Activated naive CD4-positive, alpha-beta T cell treated with anti-CD3 and anti-CD28 coated beads for 36 hours (primary cell): ENCODE data around the gene FAM20C. TPM values are rescaled to one million over a fixed set of nuclear protein-coding genes. Genes with fewer than 3 reads are reported as not detected.

Source experiments
- CTCF ChIA-PET: fragments of 350-600 bp; sonication (Branson Sonifier 250); formaldehyde crosslinking; loops from one replicate; lab custom pipeline; 2021; ENCODE audit warnings: antibody characterized with exemption; lab: Charles Lee
- DNase-seq: peaks from one replicate; pipeline ENCODE4 v3.0.0-alpha.2; 2020
- H3K27ac Mint-ChIP-seq: one replicate; pipeline ENCODE4 v1.8.0; 2021; ENCODE audit warnings: mild to moderate bottlenecking, mixed read lengths
- H3K27me3 Mint-ChIP-seq: one replicate; pipeline ENCODE4 v1.8.0; 2021; ENCODE audit warnings: low read depth, mixed read lengths
- H3K36me3 Mint-ChIP-seq: one replicate; pipeline ENCODE4 v1.8.0; 2021; ENCODE audit warnings: low read depth, mixed read lengths
- H3K4me1 Mint-ChIP-seq: one replicate; pipeline ENCODE4 v1.8.0; 2021; ENCODE audit warnings: low read depth, mixed read lengths
- H3K4me3 Mint-ChIP-seq: one replicate; pipeline ENCODE4 v1.8.0; 2021; ENCODE audit warnings: mild to moderate bottlenecking, moderate library complexity, mixed read lengths
- H3K9me3 Mint-ChIP-seq: one replicate; pipeline ENCODE4 v1.8.0; 2021; ENCODE audit warnings: mixed read lengths
- intact Hi-C: fragments of 100-400 bp; cut with micrococcal nuclease; formaldehyde crosslinking; loops from one replicate; pipeline ENCODE4 v1.15.1; 2023
- total RNA-seq, 2 experiments: library from RNA; stranded (reverse); gene quantifications; one replicate each; pipeline ENCODE4 v1.2.3, GENCODE V29; 2021

FAM20C gene
- total RNA-seq, 2 experiments from 2014 or later: 0.26 to 0.91 TPM

- Mint-ChIP-seq H3K4me3 (no peak overlapping the region), H3K27ac (no peak overlapping the region), H3K9me3 (no peaks in the 10 kb centered on the region), H3K36me3 (no peaks in the 10 kb centered on the region), H3K27me3 (no peaks in the 10 kb centered on the region), H3K4me1 (no peaks in the 10 kb centered on the region)
- DNase-seq: no peak
- CTCF ChIA-PET: no interaction called here
- intact Hi-C loops: no loop called here
Observed at GRCh38 chr7:223118-223800, 30.9 kb downstream of the FAM20C start.

- Mint-ChIP-seq H3K36me3 (no peaks in the 10 kb centered on the region), H3K4me1 (no peaks in the 10 kb centered on the region), H3K4me3 (no peak overlapping the region), H3K27ac (no peak overlapping the region), H3K9me3 (no peaks in the 10 kb centered on the region), H3K27me3 (no peaks in the 10 kb centered on the region)
- no peak for DNase-seq
- CTCF ChIA-PET: no interaction called here
- intact Hi-C loops: no loop called here
Observed at GRCh38 chr7:223861-224260, 31.5 kb downstream of the FAM20C start.

- Mint-ChIP-seq H3K4me1 (no peaks in the 10 kb centered on the region), H3K9me3 (no peaks in the 10 kb centered on the region), H3K27me3 (no peaks in the 10 kb centered on the region), H3K36me3 (no peaks in the 10 kb centered on the region), H3K4me3 (no peak overlapping the region), H3K27ac (no peak overlapping the region)
- intact Hi-C loops: no loop called here
- CTCF ChIA-PET: no interaction called here
- no peak for DNase-seq
Observed at GRCh38 chr7:226281-226895, 34.0 kb downstream of the FAM20C start.

GRCh38 chr7:227926-228325 is 35.6 kb downstream of the FAM20C start:
- Mint-ChIP-seq H3K4me3 (no peak overlapping the region), H3K36me3 (no peaks in the 10 kb centered on the region), H3K27ac (no peak overlapping the region), H3K4me1 (no peaks in the 10 kb centered on the region), H3K27me3 (no peaks in the 10 kb centered on the region), H3K9me3 (no peaks in the 10 kb centered on the region)
- DNase-seq: no peak
- CTCF ChIA-PET: no interaction called here
- intact Hi-C loops: no loop called here

- CTCF ChIA-PET: no interaction called here
- no peaks in the 10 kb centered on the region for H3K9me3 Mint-ChIP-seq
- no peak overlapping the region for H3K4me3 Mint-ChIP-seq
- H3K27me3 Mint-ChIP-seq: no peaks in the 10 kb centered on the region
- H3K36me3 Mint-ChIP-seq: no peaks in the 10 kb centered on the region
- DNase-seq: no peak
- H3K27ac Mint-ChIP-seq: no peak overlapping the region
- intact Hi-C loops: no loop called here
- H3K4me1 Mint-ChIP-seq: no peaks in the 10 kb centered on the region
Observed at GRCh38 chr7:228610-229009, 36.2 kb downstream of the FAM20C start.

GRCh38 chr7:229184-229964 is 37.0 kb downstream of the FAM20C start:
- Mint-ChIP-seq H3K4me1 (no peaks in the 10 kb centered on the region), H3K9me3 (no peaks in the 10 kb centered on the region), H3K36me3 (no peaks in the 10 kb centered on the region), H3K4me3 (no peak overlapping the region), H3K27ac (no peak overlapping the region), H3K27me3 (no peaks in the 10 kb centered on the region)
- no peak for DNase-seq
- CTCF ChIA-PET: no interaction called here
- intact Hi-C loops: no loop called here

- H3K27ac Mint-ChIP-seq: no peak overlapping the region
- CTCF ChIA-PET: no interaction called here
- no peaks in the 10 kb centered on the region for H3K36me3 Mint-ChIP-seq
- no peak for DNase-seq
- intact Hi-C loops: no loop called here
- H3K4me3 Mint-ChIP-seq: no peak overlapping the region
- no peaks in the 10 kb centered on the region for H3K4me1 Mint-ChIP-seq
- no peaks in the 10 kb centered on the region for H3K9me3 Mint-ChIP-seq
- no peaks in the 10 kb centered on the region for H3K27me3 Mint-ChIP-seq
Observed at GRCh38 chr7:230274-230673, 37.9 kb downstream of the FAM20C start.

GRCh38 chr7:231030-231857 is 38.9 kb downstream of the FAM20C start:
- CTCF ChIA-PET: no interaction called here
- Mint-ChIP-seq H3K9me3 (no peaks in the 10 kb centered on the region), H3K36me3 (no peaks in the 10 kb centered on the region), H3K27me3 (no peaks in the 10 kb centered on the region), H3K27ac (no peak overlapping the region), H3K4me1 (no peaks in the 10 kb centered on the region), H3K4me3 (no peak overlapping the region)
- intact Hi-C loops: no loop called here
- DNase-seq: no peak

GRCh38 chr7:231858-232246 is 39.5 kb downstream of the FAM20C start:
- intact Hi-C loops: no loop called here
- H3K4me3 Mint-ChIP-seq: no peak overlapping the region
- H3K9me3 Mint-ChIP-seq: no peaks in the 10 kb centered on the region
- no peaks in the 10 kb centered on the region for H3K36me3 Mint-ChIP-seq
- H3K27ac Mint-ChIP-seq: no peak overlapping the region
- no peaks in the 10 kb centered on the region for H3K4me1 Mint-ChIP-seq
- no peak for DNase-seq
- H3K27me3 Mint-ChIP-seq: no peaks in the 10 kb centered on the region
- CTCF ChIA-PET: no interaction called here

- Mint-ChIP-seq H3K9me3 (no peaks in the 10 kb centered on the region), H3K4me3 (no peak overlapping the region), H3K4me1 (no peaks in the 10 kb centered on the region), H3K36me3 (no peaks in the 10 kb centered on the region), H3K27me3 (no peaks in the 10 kb centered on the region), H3K27ac (no peak overlapping the region)
- CTCF ChIA-PET: no interaction called here
- DNase-seq: no peak
- intact Hi-C loops: no loop called here
Observed at GRCh38 chr7:232410-233248, 40.3 kb downstream of the FAM20C start.

- Mint-ChIP-seq H3K4me3 (no peak overlapping the region), H3K27me3 (no peaks in the 10 kb centered on the region), H3K27ac (no peak overlapping the region), H3K9me3 (no peaks in the 10 kb centered on the region), H3K4me1 (no peaks in the 10 kb centered on the region), H3K36me3 (no peaks in the 10 kb centered on the region)
- intact Hi-C loops: no loop called here
- no peak for DNase-seq
- CTCF ChIA-PET: no interaction called here
Observed at GRCh38 chr7:233249-234035, 41.1 kb downstream of the FAM20C start.
